ENCODE measurements around the gene SHOC2. TPM values are rescaled to one million over a fixed set of nuclear protein-coding genes. Genes with fewer than 3 reads are reported as not detected.

The SHOC2 gene
- total RNA-seq, 2 experiments from 2014 or later = 34.2 to 35.4 TPM

DNA sequence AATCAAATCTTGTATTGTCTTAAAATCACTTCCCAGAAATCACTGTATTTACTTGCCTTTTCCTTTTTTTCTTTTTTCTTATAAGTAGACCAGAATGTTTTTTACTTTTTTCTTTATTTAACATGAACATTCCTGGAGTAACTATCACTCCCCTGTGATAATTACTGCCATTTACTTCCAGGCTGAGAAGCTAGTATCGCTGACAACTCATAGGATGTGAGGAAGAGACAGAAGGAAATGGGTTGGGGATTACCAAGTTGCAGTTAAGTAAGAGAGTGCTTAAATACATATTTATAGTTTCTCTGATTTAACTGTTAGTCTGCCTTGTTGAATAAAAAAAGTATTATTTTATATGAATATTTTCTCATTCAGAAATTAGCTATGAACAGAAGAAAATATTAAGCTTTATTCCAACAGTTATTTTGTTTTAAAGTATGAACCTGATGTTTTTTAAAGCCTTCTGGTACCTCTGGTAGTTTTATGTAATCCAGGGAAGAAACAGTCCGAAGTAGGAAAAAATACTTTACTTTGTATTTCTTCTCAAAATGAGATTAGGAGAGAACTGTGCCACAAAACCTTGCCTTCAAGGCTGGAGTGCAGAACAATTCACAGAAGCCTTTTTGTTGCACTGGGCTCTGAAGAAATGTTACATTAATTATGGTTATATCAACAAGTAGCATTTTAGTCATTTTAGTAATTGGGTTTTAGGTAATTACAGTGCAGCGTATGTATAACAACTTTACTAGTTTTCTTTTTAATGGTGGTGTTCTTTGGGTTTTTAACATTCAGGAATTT, 72.8 kb downstream of the SHOC2 start:
- H3K36me3 Mint-ChIP-seq (ENCODE audit: low read depth) = peaks cover 30% of the 10 kb centered on the region
- H3K9me3 Mint-ChIP-seq = no peaks in the 10 kb centered on the region
- no peak for TF ChIP-seq CTCF (IDR thresholded peaks at IDR 0.05)
- ChIA-PET CTCF (interaction anchor here (0.6 to 2.2 kb wide), 3 partner anchors 11 to 65 kb away, joined by 3 to 5 read pairs (median 3); no protein-coding TSS in a partner anchor), POLR2A (interaction anchor here (0.6 kb wide), 1 partner anchor 249 kb away, joined by 3 read pairs; no protein-coding TSS in a partner anchor)
- H3K27me3 Mint-ChIP-seq = no peaks in the 10 kb centered on the region
- intact Hi-C loops (cut with micrococcal nuclease) = loop anchor here (5.0 kb wide), 1 partner anchor 70 kb away; no protein-coding TSS in a partner anchor
- peak overlapping the region; percentile 46 for H3K27ac Mint-ChIP-seq
- peak overlapping the region; percentile 48 for H3K4me3 Mint-ChIP-seq
- no peak for DNase-seq
- ATAC-seq = no peak
- peaks cover 44% of the 10 kb centered on the region for H3K4me1 Mint-ChIP-seq (ENCODE audit: low read depth)

GRCh38 chr10:110993024-110993693, 73.8 kb downstream of the SHOC2 start:
- no peaks in the 10 kb centered on the region for H3K27me3 Mint-ChIP-seq
- no peaks in the 10 kb centered on the region for H3K9me3 Mint-ChIP-seq
- peak; percentile 43 for DNase-seq
- intact Hi-C loops (cut with micrococcal nuclease) = loop anchor here (5.0 kb wide), 1 partner anchor 71 kb away; no protein-coding TSS in a partner anchor
- ChIA-PET POLR2A (interaction anchor here (0.6 kb wide), 1 partner anchor 250 kb away, joined by 3 read pairs; no protein-coding TSS in a partner anchor), CTCF (interaction anchor here (0.7 to 2.2 kb wide), 3 partner anchors 10 to 219 kb away, joined by 3 to 5 read pairs (median 3); no protein-coding TSS in a partner anchor)
- peaks cover 44% of the 10 kb centered on the region for H3K4me1 Mint-ChIP-seq (ENCODE audit: low read depth)
- peaks cover 27% of the 10 kb centered on the region for H3K36me3 Mint-ChIP-seq (ENCODE audit: low read depth)
- no peak for TF ChIP-seq CTCF (IDR thresholded peaks at IDR 0.05)
- H3K4me3 Mint-ChIP-seq = peak overlapping the region; percentile 48
- H3K27ac Mint-ChIP-seq = peak overlapping the region; percentile 46
- peak; percentile 98 for ATAC-seq

GRCh38 chr10:110994406-110995086, 75.1 kb downstream of the SHOC2 start:
- no peak for TF ChIP-seq CTCF (IDR thresholded peaks at IDR 0.05)
- Mint-ChIP-seq H3K27ac (no peak overlapping the region), H3K4me1 (ENCODE audit: low read depth) (peaks cover 41% of the 10 kb centered on the region), H3K36me3 (ENCODE audit: low read depth) (peaks cover 21% of the 10 kb centered on the region), H3K4me3 (no peak overlapping the region), H3K9me3 (no peaks in the 10 kb centered on the region), H3K27me3 (no peaks in the 10 kb centered on the region)
- DNase-seq = no peak
- intact Hi-C loops (cut with micrococcal nuclease) = loop anchor here (5.0 kb wide), 1 partner anchor 72 kb away; no protein-coding TSS in a partner anchor
- POLR2A ChIA-PET = interaction anchor here (0.7 kb wide), 1 partner anchor 68 kb away, joined by 3 read pairs; no protein-coding TSS in a partner anchor
- CTCF ChIA-PET = interaction anchor here (1.5 kb wide), 1 partner anchor 9 kb away, joined by 5 read pairs; no protein-coding TSS in a partner anchor
- no peak for ATAC-seq

GRCh38 chr10:110995301-110995700, 75.9 kb downstream of the SHOC2 start:
- Mint-ChIP-seq H3K27ac (no peak overlapping the region), H3K4me1 (ENCODE audit: low read depth) (peaks cover 38% of the 10 kb centered on the region), H3K4me3 (no peak overlapping the region), H3K9me3 (no peaks in the 10 kb centered on the region), H3K36me3 (ENCODE audit: low read depth) (peaks cover 14% of the 10 kb centered on the region), H3K27me3 (no peaks in the 10 kb centered on the region)
- ChIA-PET CTCF (interaction anchor here (1.5 kb wide), 1 partner anchor 9 kb away, joined by 5 read pairs; no protein-coding TSS in a partner anchor), POLR2A (interaction anchor here (0.7 kb wide), 1 partner anchor 69 kb away, joined by 3 read pairs; no protein-coding TSS in a partner anchor)
- ATAC-seq (no peak), DNase-seq (no peak)
- intact Hi-C loops (cut with micrococcal nuclease) = no loop called here
- TF ChIP-seq CTCF (IDR thresholded peaks at IDR 0.05) = no peak
